Pancreas (tissue), 10 donors: ENCODE results near the gene MRPL39. TPM values are rescaled to one million over a fixed set of nuclear protein-coding genes. Genes with fewer than 3 reads are reported as not detected.

Experiments
- ATAC-seq, 4 donors: fragments of 200-7000 bp; cut with Tn5 transposase; one replicate each; pipeline versions ENCODE4 v1.8.0 to v1.9.1; 2020; ENCODE audit warnings: mild to moderate bottlenecking in 4 of 4, moderate library complexity in 4 of 4
- DNase-seq, 6 donors: peaks; one replicate each; pipeline ENCODE4 v3.0.0-alpha.2; 2020
- FAIRE-seq: peaks from 2 replicates; lab custom pipeline; 2012; peaks lifted over from hg19 to GRCh38; lab: Jason Lieb, UNC
- H3K27ac ChIP-seq, 4 donors: fragments of 200-600 bp; sonication (generic); 1 replicate in 3 of 4; 2 replicates in 1 of 4; pipeline versions ENCODE4 v1.5.0 to v1.8.0; 2020
- H3K27me3 ChIP-seq, 4 donors: fragments of 200-600 bp; one replicate each; pipeline ENCODE4 v1.8.0; 2021
- H3K36me3 ChIP-seq, 3 donors: fragments of 200-600 bp; sonication (generic) in 1 of 3; one replicate each; pipeline versions ENCODE4 v1.5.0 to v1.8.0; 2020 to 2021
- H3K4me1 ChIP-seq, 3 donors: fragments of 200-600 bp; one replicate each; pipeline ENCODE4 v1.8.0; 2021
- H3K4me3 ChIP-seq, 4 donors: fragments of 200-600 bp; sonication (generic) in 2 of 4; one replicate each; pipeline versions ENCODE4 v1.5.0 to v1.8.0; 2020 to 2021
- H3K9me3 ChIP-seq, 4 donors: fragments of 200-600 bp; one replicate each; pipeline ENCODE4 v1.8.0; 2021
- WGBS, 2 donors: extraction: QIAGEN DNeasy Blood & Tissue Kit; methylation state at CpG; one replicate each; pipeline ENCODE4 v1.1.7; 2013; 5-methylcytosine and 5-hydroxymethylcytosine counted together
- intact Hi-C, 3 donors: fragments of 100-400 bp; cut with DNase I; formaldehyde crosslinking; loops; one replicate each; pipeline versions ENCODE4 v1.11.1 to v1.14.2; 2022
- polyA plus RNA-seq, 2 donors: library from polyadenylated mRNA; stranded (reverse); fragments of 200-250 nt; gene quantifications; one replicate each; pipeline ENCODE4 v1.2.3, GENCODE V29; 2013
- total RNA-seq, 6 donors: library from RNA; stranded (reverse); fragmentation: NEBNext Ultra II Directional in 4 of 6; extraction: Animal tissue kit (Norgen Biotek cat#: 25700) in 4 of 6; gene quantifications; one replicate each; pipeline versions ENCODE4 v1.2.1 to v1.2.4, GENCODE V29; 2021 to 2023
- TF ChIP-seq, protein P1 (sequence below), 4 donors: fragments of 200-600 bp; sonication (generic) in 3 of 4; IDR thresholded peaks; one replicate each; pipeline versions ENCODE4 v1.5.0 to v1.8.0; 2021; ENCODE audit warnings: antibody characterized with exemption in 4 of 4
- donor health status: healthy with polysubstance abuse.
- donor health status: DM: no; HTN: no; CAD: no; lungs with moderate emphysema.
- donor health status: DM: no; HTN: no; CAD: no.
- donor health status: control.
- donor health status: control.
- donor health status: Bipolar disorder and iron deficiency.
- donor health status: DM: yes; HTN: yes; CAD: no.
- donor health status: DM: no; HTN: no; CAD: no.
- donor health status: DM: no; HTN: no; CAD: no.
- donor health status: DM: yes; HTN: yes; CAD: no.

MRPL39 gene
- total and polyA plus RNA-seq, 8 donors, result 9.6 to 16.9 (median 12.9) TPM

GRCh38 chr21:25536752-25537151 is 70.5 kb downstream of the MRPL39 start:
- H3K27ac ChIP-seq, result no peak overlapping the region
- ATAC-seq (no peak), DNase-seq (no peak), FAIRE-seq (no peak)
- TF ChIP-seq, protein P1, sequence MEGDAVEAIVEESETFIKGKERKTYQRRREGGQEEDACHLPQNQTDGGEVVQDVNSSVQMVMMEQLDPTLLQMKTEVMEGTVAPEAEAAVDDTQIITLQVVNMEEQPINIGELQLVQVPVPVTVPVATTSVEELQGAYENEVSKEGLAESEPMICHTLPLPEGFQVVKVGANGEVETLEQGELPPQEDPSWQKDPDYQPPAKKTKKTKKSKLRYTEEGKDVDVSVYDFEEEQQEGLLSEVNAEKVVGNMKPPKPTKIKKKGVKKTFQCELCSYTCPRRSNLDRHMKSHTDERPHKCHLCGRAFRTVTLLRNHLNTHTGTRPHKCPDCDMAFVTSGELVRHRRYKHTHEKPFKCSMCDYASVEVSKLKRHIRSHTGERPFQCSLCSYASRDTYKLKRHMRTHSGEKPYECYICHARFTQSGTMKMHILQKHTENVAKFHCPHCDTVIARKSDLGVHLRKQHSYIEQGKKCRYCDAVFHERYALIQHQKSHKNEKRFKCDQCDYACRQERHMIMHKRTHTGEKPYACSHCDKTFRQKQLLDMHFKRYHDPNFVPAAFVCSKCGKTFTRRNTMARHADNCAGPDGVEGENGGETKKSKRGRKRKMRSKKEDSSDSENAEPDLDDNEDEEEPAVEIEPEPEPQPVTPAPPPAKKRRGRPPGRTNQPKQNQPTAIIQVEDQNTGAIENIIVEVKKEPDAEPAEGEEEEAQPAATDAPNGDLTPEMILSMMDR (IDR thresholded peaks at IDR 0.05), result no peak
- intact Hi-C loops, result no loop called here
- no peaks in the 10 kb centered on the region for H3K4me1 ChIP-seq
- H3K36me3 ChIP-seq, result no peaks in the 10 kb centered on the region
- H3K27me3 ChIP-seq, result no peaks in the 10 kb centered on the region
- no peak overlapping the region for H3K4me3 ChIP-seq
- H3K9me3 ChIP-seq, result no peaks in the 10 kb centered on the region

- H3K27ac ChIP-seq, result no peak overlapping the region
- DNase-seq (no peak), FAIRE-seq (no peak), ATAC-seq (no peak)
- TF ChIP-seq, protein P1 (IDR thresholded peaks at IDR 0.05), result no peak
- no peaks in the 10 kb centered on the region for H3K27me3 ChIP-seq
- H3K9me3 ChIP-seq, result no peaks in the 10 kb centered on the region
- intact Hi-C loops, result no loop called here
- 77 to 79% methylated on average over 2 of the region's 2 CpGs for WGBS, 2 donors
- no peaks in the 10 kb centered on the region for H3K4me1 ChIP-seq
- H3K36me3 ChIP-seq, result no peaks in the 10 kb centered on the region
- no peak overlapping the region for H3K4me3 ChIP-seq
These were observed 71.4 kb downstream of the MRPL39 start for GRCh38 chr21:25535849-25536248.

Other genes with a start within 250 kb of the MRPL39 start
- gene JAM2, start 31.8 kb upstream of the MRPL39 start, total RNA-seq, result 1 to 10 TPM; 1.4 to 5.2 (median 2.7) TPM
- gene JAM2, start 31.8 kb upstream of the MRPL39 start, polyA plus RNA-seq, result 1 to 10 TPM; 2.4 to 8.5 TPM
- 10 to 100 TPM; 35.5 to 60.1 (median 47.8) TPM for gene ATP5PF, start 127.4 kb upstream of the MRPL39 start, total RNA-seq
- gene ATP5PF, start 127.4 kb upstream of the MRPL39 start, polyA plus RNA-seq, result 100 to 1,000 TPM; 121 to 158 TPM
- 10 to 100 TPM in 1 of 6 donors, 1 to 10 TPM in 5; 6.6 to 14.7 (median 9.1) TPM for gene GABPA, start 127.5 kb upstream of the MRPL39 start, total RNA-seq
- 1 to 10 TPM; 3.7 to 6.3 TPM for gene GABPA, start 127.5 kb upstream of the MRPL39 start, polyA plus RNA-seq